Stimulated activated CD8-positive, alpha-beta memory T cell treated with anti-CD3 and anti-CD28 coated beads, Interleukin-12 subunit alpha, Interleukin-12 subunit beta, amount 100 ng/mL, for 4 hours (primary cell): ENCODE results near the gene CLSTN2.

ENCODE experiments used
- DNase-seq: peaks from one replicate; pipeline ENCODE4 v3.0.0-alpha.2; 2020; ENCODE audit warnings: low read depth

CLSTN2 gene

DNA sequence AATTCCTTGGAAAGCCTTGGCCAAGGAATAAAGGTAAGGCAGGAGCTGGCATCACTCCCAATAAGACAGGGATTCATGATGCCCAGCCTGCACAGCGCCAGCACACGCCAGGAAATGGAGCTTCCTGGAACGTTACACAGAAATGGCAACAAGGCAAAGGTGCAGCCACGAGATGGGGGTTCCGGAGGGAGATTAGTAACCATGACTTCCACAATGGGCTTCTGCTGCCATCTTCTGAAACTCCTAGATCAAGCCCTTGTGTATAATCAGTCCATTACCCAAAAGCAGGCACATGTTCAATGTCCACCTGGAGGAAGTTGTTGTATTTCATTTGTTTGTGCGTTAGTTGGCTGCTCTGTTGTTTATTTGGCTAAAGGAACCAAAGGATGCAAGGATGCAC is 611.7 kb downstream of the CLSTN2 start:
- no peak for DNase-seq

- no peak for DNase-seq
Measured at GRCh38 chr3:140552403-140552802, 617.4 kb downstream of the CLSTN2 start.

DNA sequence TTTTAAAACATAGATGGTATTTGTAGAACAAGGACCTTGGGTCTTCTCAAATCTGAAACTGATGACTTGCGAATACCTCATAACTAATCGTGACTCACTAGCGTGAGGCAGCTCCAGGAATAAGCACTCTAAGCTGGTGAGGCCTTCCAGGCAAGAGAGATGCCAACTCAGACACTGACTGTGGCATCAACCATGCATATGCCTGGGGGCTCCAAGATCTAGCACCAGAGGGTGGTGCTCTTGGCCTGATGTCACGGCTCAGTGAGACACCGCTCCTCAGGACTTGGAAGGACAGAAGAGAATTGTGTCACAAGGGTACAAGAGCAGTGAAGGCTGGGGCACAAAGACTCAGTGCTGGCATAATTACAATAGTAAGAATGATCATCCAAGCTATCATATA is 617.9 kb downstream of the CLSTN2 start:
- DNase-seq: no peak

GRCh38 chr3:140553591-140553990 is 618.6 kb downstream of the CLSTN2 start:
- DNase-seq: no peak

- no peak for DNase-seq
Measured at GRCh38 chr3:140555666-140556065, 620.7 kb downstream of the CLSTN2 start.

DNA sequence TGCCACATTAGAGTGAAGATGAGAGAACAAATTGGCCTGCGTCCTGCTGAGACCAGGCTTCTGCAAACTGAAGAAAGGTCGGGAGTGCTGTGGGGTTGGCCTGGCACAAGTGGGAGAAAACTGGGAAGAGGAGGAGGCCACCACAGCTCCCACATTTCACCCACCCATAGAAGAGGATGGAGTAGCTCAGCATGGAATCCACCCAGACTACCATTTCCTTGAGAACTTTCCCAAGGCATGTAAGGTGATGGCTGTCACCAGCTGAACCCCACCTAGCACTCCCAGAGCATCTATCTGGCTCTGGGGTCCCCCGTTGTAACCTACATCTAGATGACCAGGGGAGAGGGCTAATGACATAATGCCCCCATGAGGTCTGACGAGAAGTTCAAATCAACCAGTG is 622.5 kb downstream of the CLSTN2 start:
- DNase-seq: no peak

GRCh38 chr3:140559546-140559945 is 624.6 kb downstream of the CLSTN2 start:
- DNase-seq: no peak

DNA sequence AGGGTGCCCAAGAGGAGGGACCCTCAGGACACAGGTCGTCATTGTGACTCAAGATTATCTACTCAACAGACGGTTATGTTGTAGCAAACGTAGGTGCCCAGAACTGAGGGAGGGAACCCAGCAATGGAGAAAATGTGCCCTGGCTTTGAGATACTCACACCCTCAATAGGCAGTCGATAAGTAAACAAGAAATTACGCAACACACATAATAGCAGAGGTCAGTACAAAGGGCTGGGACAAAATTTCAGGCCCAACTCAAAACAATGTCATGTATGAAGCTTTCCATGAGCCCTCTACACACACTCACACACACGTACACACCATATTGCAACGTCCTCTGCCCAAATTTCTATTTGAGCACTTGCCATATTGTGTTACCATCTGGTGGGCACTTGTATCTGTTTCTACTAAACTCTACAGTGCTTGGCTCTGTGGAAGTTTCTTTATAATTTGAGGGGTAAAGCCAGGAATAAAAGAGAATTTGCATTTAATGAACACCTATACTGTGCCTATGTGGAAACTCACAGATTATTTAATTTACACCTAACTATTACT is 628.3 kb downstream of the CLSTN2 start:
- no peak for DNase-seq

- DNase-seq: no peak
Measured at GRCh38 chr3:140568131-140568530, 633.1 kb downstream of the CLSTN2 start.

DNA sequence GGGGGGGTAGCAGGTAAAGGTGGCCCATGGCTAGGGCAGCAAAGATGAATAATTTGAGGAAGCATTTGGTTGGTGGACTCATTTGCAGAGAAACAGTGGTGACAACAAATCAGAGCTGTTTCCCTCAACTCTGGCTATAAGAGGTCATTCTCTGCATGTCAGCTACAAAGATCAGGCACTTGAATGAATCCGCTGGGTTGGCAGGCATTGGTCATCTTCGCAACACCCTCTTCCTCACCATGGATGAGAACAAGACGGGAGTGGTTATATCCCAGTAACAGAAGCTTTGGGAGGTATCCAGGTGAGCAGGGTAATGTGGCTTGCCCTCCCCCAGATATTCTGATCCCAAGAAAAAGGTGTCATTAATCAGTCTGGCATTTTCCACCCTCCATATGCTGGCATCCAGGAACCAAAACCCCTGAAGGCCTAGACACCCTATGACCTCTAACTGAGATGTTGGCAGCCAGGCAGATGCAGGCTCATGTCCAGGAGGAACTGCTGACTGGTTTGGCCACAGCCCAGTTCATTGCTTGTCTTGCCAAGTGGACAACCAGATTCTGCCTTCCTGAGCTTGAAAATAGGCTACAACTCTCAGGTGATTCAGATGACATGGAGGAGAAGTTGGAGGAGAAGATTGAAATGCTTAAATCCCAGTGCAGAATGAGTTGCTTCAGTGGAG is 634.0 kb downstream of the CLSTN2 start:
- no peak for DNase-seq

DNA sequence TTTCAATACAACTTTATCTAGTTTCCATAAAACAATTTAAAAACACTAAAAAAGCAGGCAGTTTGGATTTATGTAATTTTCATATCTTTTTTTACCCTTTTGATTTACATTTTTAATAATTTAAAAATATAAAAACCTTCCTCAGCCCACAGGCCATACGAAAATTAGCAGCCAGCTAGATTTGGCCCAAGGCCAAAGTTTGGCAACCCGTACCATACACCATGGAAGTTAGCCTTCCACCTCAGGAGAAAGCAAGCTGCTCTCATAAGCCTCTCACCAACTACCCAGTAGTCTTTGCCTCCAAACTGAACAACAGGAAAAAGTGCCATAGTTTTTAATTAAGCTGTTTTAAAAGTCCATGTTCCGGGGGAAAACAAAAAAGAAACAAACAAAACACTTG is 635.6 kb downstream of the CLSTN2 start:
- no peak for DNase-seq

DNA sequence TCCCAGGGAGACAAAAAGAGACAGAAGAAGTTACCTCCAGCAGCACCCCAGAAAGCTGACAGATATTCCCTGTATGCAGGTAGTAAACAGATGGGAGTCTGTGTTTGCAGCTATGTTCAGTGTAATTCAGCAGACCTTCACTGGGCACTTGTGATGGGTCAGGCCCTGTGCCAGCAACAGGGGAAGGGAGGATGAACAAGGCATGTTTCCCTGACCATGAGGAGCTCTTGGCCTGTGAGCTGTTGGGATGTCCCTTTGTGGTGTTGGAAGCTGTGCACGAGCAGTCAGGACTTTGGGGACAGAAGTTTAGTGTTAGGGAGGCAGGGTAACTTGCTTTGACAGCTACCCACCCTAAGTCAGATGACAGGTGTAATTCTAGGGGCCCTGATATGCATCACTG is 636.9 kb downstream of the CLSTN2 start:
- no peak for DNase-seq

DNA sequence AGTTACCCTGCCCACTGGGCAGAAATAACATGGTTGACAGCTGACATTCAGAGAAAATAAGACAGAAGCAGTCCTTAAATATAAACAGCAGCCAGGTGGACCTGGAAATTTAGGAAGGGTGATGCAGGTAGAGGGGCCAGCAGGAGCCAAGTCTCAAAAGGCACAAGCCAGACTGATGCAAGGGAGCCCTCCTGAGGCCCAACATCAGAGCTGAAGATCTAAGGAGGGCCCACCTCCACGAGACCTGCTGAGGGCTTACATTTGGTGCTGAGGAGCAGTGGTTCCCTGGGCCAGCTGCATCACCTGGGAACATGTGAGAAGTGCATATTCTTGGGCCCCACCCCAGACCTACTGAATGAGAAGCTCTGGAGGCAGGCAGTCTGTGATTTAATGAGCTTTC is 637.3 kb downstream of the CLSTN2 start:
- no peak for DNase-seq

DNA sequence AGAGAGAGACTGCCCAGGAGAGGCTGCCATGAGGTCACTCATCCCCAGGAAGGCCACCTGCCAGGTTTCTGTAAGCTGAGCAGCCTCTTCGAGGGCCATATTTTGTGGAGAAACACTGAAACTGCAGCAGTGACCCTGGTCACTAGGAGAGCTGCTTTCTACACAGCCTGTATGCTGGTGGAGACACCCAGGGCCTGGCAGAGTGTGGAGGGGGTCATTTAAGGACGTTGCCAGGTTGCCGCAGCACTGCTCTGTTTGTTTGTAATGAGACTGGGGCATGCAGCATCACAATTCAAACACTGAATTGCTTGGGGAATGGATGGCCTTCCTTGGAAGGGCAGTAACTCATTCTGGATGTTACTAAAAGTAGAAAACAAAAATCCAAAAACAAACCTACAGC is 638.0 kb downstream of the CLSTN2 start:
- no peak for DNase-seq

GRCh38 chr3:140574375-140574774 is 639.4 kb downstream of the CLSTN2 start:
- no peak for DNase-seq

GRCh38 chr3:140576449-140576848 is 641.5 kb downstream of the CLSTN2 start:
- DNase-seq: no peak

- DNase-seq: no peak
Measured at GRCh38 chr3:140577911-140578310, 642.9 kb downstream of the CLSTN2 start.

DNA sequence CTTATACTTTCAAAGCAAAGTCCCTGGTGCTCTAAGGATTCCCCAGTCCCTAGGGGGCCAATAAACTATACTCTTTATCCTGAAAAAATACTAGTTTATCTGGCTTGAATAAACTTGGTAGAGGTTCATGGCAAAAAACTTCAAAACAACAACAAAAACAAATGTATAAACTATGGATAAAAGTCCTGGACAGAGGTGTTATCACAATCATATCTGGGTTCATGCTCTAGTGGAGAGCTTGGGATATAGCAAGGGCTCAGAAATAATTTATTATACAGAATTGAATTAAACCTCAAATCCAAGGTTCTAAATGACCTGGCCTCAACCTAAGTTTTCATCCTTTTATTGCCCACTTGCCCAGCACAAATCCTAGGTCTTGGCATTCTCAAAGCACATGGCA is 644.3 kb downstream of the CLSTN2 start:
- no peak for DNase-seq

DNA sequence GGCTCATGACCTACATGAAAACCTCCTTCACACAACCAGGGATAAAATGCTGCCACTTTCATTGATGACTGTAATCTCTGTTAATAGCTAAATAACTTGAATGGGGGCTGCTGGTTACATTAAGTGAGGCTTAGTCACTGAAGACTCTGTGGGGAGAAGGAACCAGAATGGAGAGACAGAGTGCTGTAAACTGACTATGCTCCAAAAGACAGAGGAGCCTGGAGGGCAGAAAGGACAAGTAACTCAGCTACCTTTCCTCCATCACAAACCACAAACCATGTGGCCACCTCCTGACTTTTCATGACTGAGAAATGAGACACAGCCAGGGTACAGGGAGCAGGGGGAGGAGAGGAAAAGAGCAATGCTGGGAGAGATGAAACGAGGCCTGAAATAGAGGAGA is 645.8 kb downstream of the CLSTN2 start:
- no peak for DNase-seq

DNA sequence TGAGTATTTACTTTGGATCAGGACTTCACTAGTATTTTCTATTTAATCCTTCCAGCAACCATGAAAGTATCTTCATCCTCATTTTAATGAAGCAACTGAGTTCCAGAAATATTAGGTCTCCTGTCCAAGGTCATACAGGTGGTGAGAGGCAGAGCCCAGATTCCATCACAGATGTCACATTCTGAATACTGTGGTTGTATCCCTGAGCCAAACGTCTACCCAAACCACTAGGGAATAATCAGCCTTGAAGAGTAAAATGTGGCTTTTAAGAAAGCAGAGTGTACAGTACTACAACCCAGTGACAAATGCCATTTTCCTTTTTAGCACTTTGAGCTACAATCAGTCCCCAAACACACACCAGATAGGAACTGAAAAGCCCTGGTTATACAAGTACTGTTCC is 649.6 kb downstream of the CLSTN2 start:
- DNase-seq: no peak

GRCh38 chr3:140585828-140586227 is 650.8 kb downstream of the CLSTN2 start:
- DNase-seq: no peak

GRCh38 chr3:140586311-140586710 is 651.3 kb downstream of the CLSTN2 start:
- no peak for DNase-seq

DNA sequence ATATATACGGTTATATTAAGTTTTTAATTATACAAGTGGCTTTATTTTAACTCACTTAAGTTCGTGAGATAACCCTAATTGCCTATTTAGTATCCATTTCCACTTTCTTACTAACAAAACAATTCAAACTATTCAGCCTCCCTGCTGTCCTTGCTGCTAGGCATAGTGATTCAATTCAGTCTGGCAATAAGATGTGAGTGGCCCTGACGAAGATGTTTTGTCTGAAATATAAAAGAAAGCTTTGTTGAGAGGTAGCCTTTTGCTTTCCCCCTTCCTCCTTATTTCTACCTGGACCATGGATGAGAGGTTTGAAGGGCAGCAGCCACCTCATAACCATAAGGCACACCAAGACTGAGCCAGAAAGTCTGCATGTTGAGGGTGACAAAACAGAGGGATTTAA is 653.6 kb downstream of the CLSTN2 start:
- DNase-seq: no peak

- DNase-seq: no peak
Measured at GRCh38 chr3:140593766-140594165, 658.8 kb downstream of the CLSTN2 start.
